Tibial artery (tissue), 4 donors: ENCODE measurements around the gene EWSR1.

Experiments used
- DNase-seq, 2 donors: peaks; one replicate each; pipeline ENCODE4 v3.0.0-alpha.2; 2019
- H3K27ac ChIP-seq, 2 donors: fragments of 200-600 bp; sonication (generic) in 1 of 2; 1 replicate in 1 of 2; 2 replicates in 1 of 2; pipeline ENCODE4 v1.5.1; 2018 to 2019; ENCODE audit warnings: mild to moderate bottlenecking in 1 of 2
- H3K27me3 ChIP-seq, 2 donors: fragments of 200-600 bp; sonication (generic) in 1 of 2; one replicate each; pipeline versions ENCODE4 v1.5.1 to v1.6.0; 2016 to 2019
- H3K36me3 ChIP-seq, 3 donors: fragments of 200-600 bp; sonication (generic) in 2 of 3; one replicate each; pipeline ENCODE4 v1.5.1; 2016 to 2019; ENCODE audit warnings: mild to moderate bottlenecking in 2 of 3
- H3K4me1 ChIP-seq, 4 donors: fragments of 200-600 bp; sonication (generic) in 2 of 4; 1 replicate in 3 of 4; 2 replicates in 1 of 4; pipeline ENCODE4 v1.5.1; 2016 to 2019
- H3K4me3 ChIP-seq, 2 donors: fragments of 200-600 bp; sonication (generic) in 1 of 2; 1 replicate in 1 of 2; 2 replicates in 1 of 2; pipeline ENCODE4 v1.5.1; 2018 to 2019; ENCODE audit warnings: mild to moderate bottlenecking in 2 of 2
- H3K9me3 ChIP-seq, 3 donors: fragments of 200-600 bp; sonication (generic) in 1 of 3; one replicate each; pipeline ENCODE4 v1.5.1; 2016 to 2019
- CTCF ChIP-seq, 2 experiments: fragments of 200-600 bp in 1 of 2; fragments of 450-650 bp in 1 of 2; IDR thresholded peaks; one replicate each; pipeline ENCODE4 v1.5.1; 2017 to 2019; ENCODE audit warnings: antibody characterized with exemption in 2 of 2, mild to moderate bottlenecking in 1 of 2, moderate library complexity in 1 of 2
- intact Hi-C: fragments of 100-400 bp; cut with DNase I; formaldehyde crosslinking; loops from one replicate; pipeline ENCODE4 v1.15.0; 2023; ENCODE audit warnings: low total_unique reads

EWSR1 gene

GRCh38 chr22:29298641-29299040 is 30.6 kb downstream of the EWSR1 start:
- peaks cover 70 to 78% (median 74%) of the 10 kb centered on the region in 3 donors for H3K36me3 ChIP-seq
- H3K4me3 ChIP-seq = no peak overlapping the region
- H3K9me3 ChIP-seq = no peaks in the 10 kb centered on the region
- TF ChIP-seq CTCF (IDR thresholded peaks at IDR 0.05) = no peak
- no peaks in the 10 kb centered on the region for H3K27me3 ChIP-seq
- H3K27ac ChIP-seq = no peak overlapping the region
- intact Hi-C loops = no loop called here
- no peak for DNase-seq
- peaks cover 0 to 19% (median 12%) of the 10 kb centered on the region in 4 donors for H3K4me1 ChIP-seq

GRCh38 chr22:29299136-29299900 is 31.2 kb downstream of the EWSR1 start:
- Histone ChIP-seq H3K27me3 (no peaks in the 10 kb centered on the region), H3K27ac (no peak overlapping the region), H3K9me3 (no peaks in the 10 kb centered on the region), H3K4me1 (peaks cover 0 to 19% (median 12%) of the 10 kb centered on the region in 4 donors), H3K4me3 (no peak overlapping the region), H3K36me3 (peaks cover 63 to 71% (median 67%) of the 10 kb centered on the region in 3 donors)
- no peak for TF ChIP-seq CTCF (IDR thresholded peaks at IDR 0.05)
- intact Hi-C loops = no loop called here
- DNase-seq = no peak

- Histone ChIP-seq H3K27ac (no peak overlapping the region), H3K9me3 (no peaks in the 10 kb centered on the region), H3K36me3 (peaks cover 52 to 60% (median 56%) of the 10 kb centered on the region in 3 donors), H3K4me1 (peaks cover 0 to 19% (median 12%) of the 10 kb centered on the region in 4 donors), H3K4me3 (no peak overlapping the region), H3K27me3 (no peaks in the 10 kb centered on the region)
- no peak for TF ChIP-seq CTCF (IDR thresholded peaks at IDR 0.05)
- intact Hi-C loops = no loop called here
- no peak for DNase-seq
Observed at GRCh38 chr22:29300467-29300806, 32.4 kb downstream of the EWSR1 start.

- peaks cover 46 to 55% (median 50%) of the 10 kb centered on the region in 3 donors for H3K36me3 ChIP-seq
- intact Hi-C loops = no loop called here
- TF ChIP-seq CTCF (IDR thresholded peaks at IDR 0.05) = no peak
- DNase-seq = no peak
- no peak overlapping the region for H3K27ac ChIP-seq
- no peaks in the 10 kb centered on the region for H3K27me3 ChIP-seq
- no peaks in the 10 kb centered on the region for H3K9me3 ChIP-seq
- no peak overlapping the region for H3K4me3 ChIP-seq
- H3K4me1 ChIP-seq = peaks cover 0 to 21% (median 13%) of the 10 kb centered on the region in 4 donors
Observed at GRCh38 chr22:29300807-29301601, 32.9 kb downstream of the EWSR1 start.

- peaks cover 38 to 46% (median 42%) of the 10 kb centered on the region in 3 donors for H3K36me3 ChIP-seq
- peaks cover 0 to 21% (median 15%) of the 10 kb centered on the region in 4 donors for H3K4me1 ChIP-seq
- TF ChIP-seq CTCF (IDR thresholded peaks at IDR 0.05) = no peak
- no peak overlapping the region for H3K4me3 ChIP-seq
- H3K27me3 ChIP-seq = no peaks in the 10 kb centered on the region
- H3K27ac ChIP-seq = peak overlapping the region; percentile 0 to 42
- intact Hi-C loops = no loop called here
- H3K9me3 ChIP-seq = no peaks in the 10 kb centered on the region
- DNase-seq = no peak
Observed at GRCh38 chr22:29301716-29302401, 33.8 kb downstream of the EWSR1 start.
